Measurements from ENCODE around the gene HS6ST3.

The HS6ST3 gene

DNA sequence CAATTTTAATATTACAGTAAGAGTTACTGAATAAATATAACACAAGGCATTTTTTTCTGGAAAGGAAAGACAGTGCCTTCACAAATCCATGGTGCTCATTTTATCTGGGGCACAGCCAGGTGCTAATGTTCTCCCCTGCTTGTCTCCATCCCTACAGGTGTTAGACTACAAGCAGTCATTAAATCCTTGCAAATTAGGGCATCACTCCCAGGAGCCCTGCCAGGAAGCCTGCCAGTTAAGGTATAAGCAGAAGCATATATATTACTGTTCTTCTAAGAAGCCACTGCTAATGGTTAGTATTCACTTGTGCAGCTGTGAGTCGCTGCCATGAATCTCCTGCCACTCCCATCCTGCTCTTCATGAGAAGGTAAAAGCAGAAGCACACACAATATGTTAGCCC lies 754.7 kb downstream of the HS6ST3 start:
- H3K36me3 ChIP-seq (ENCODE audit: control insufficient read depth, insufficient read depth, low read length), result no peaks in the 10 kb centered on the region
- WGBS, 2 experiments, result 79 to 85% methylated on average over 1 of the region's 1 CpG
- H3K27ac ChIP-seq (ENCODE audit: insufficient read depth, low read depth, low read length, poor library complexity, severe bottlenecking), result no peak overlapping the region
- no peak overlapping the region for H3K4me3 ChIP-seq (ENCODE audit: insufficient read depth, low read depth, low read length)
- H3K9me3 ChIP-seq (ENCODE audit: control insufficient read depth, low read length), result no peaks in the 10 kb centered on the region
- no peaks in the 10 kb centered on the region for H3K4me1 ChIP-seq (ENCODE audit: control insufficient read depth, insufficient read depth, low read length)
- H3K27me3 ChIP-seq (ENCODE audit: control insufficient read depth, insufficient read depth, low read length, poor library complexity, severe bottlenecking), result no peaks in the 10 kb centered on the region

DNA sequence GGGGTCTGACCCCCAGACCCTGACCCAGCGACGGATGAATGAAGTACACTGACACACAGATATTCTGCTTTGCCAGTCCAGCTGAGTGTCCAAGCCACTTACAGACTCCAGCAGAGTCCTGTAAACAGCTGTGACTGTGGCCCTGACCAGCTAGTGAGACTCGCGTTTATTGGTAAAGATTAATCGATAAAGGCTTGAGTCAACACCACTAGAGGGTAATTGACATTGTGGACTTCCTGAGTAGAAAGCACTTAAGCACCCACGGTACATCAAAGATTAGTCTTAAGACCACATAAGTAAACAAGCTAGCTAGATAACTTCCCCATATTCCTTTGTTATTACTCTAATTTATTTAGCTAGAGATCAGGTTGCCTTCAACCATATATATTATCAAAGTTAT lies 758.4 kb downstream of the HS6ST3 start:
- H3K27ac ChIP-seq (ENCODE audit: insufficient read depth, low read depth, low read length, poor library complexity, severe bottlenecking), result no peak overlapping the region
- H3K4me3 ChIP-seq (ENCODE audit: insufficient read depth, low read depth, low read length), result no peak overlapping the region
- H3K4me1 ChIP-seq (ENCODE audit: control insufficient read depth, insufficient read depth, low read length), result peaks cover 9% of the 10 kb centered on the region
- H3K27me3 ChIP-seq (ENCODE audit: control insufficient read depth, insufficient read depth, low read length, poor library complexity, severe bottlenecking), result no peaks in the 10 kb centered on the region
- no peaks in the 10 kb centered on the region for H3K36me3 ChIP-seq (ENCODE audit: control insufficient read depth, insufficient read depth, low read length)
- no peaks in the 10 kb centered on the region for H3K9me3 ChIP-seq (ENCODE audit: control insufficient read depth, low read length)
- WGBS, 2 experiments, result 96 to 97% methylated on average over 6 of the region's 6 CpGs

DNA sequence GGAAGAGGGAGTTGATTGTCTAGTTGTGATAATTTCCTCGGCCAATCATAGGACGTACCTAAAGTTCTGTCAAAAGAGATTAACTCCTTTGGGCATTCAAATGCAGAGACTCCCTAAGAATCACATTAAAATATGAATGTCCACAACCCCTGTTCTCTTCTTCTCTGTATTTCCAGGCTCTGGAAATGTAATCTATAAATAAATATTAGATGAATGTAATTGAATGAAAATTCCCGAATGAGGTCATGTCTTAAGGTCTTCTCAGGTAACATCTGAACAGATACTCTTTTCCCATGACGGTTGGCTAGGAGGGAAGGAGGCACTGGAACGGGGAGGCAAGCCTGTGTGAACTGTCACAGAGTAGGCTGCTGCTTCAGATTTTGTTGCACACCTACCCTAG lies 759.2 kb downstream of the HS6ST3 start:
- Histone ChIP-seq H3K4me3 (ENCODE audit: insufficient read depth, low read depth, low read length) (no peak overlapping the region), H3K27ac (ENCODE audit: insufficient read depth, low read depth, low read length, poor library complexity, severe bottlenecking) (no peak overlapping the region), H3K4me1 (ENCODE audit: control insufficient read depth, insufficient read depth, low read length) (peaks cover 9% of the 10 kb centered on the region), H3K27me3 (ENCODE audit: control insufficient read depth, insufficient read depth, low read length, poor library complexity, severe bottlenecking) (no peaks in the 10 kb centered on the region), H3K9me3 (ENCODE audit: control insufficient read depth, low read length) (no peaks in the 10 kb centered on the region), H3K36me3 (ENCODE audit: control insufficient read depth, insufficient read depth, low read length) (no peaks in the 10 kb centered on the region)
- WGBS, 2 experiments, result 90 to 91% methylated on average over 5 of the region's 5 CpGs

DNA sequence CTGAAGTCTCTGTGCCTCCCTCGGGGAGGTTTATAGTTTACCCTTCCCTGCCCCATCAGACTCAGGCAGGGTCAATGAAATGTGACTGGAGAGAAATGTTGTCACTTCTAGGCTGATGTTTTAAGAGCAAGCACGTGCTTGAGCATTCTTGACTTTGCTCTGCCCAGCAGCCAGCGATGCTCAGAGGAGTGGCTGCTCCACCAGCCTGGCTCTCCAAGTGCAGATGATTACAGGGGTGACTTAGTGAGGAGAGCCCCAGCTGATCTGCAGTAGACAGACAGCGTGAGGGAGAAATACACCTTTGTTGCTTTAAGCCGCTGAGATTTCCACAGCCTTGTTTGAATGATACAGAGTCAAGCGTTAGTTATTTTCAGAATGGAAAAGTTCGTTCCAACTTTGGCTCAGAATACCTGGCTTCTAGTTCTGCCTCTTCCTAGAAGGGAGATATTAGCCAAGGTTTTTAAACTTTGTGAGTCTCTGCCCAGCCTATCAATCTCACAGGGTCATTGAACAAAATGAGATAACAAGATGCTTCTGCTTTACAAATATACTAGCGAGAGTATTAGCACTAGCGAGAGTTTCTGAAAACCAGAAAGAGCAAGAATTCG lies 760.7 kb downstream of the HS6ST3 start:
- 95 to 96% methylated on average over 10 of the region's 10 CpGs for WGBS, 2 experiments
- Histone ChIP-seq H3K27me3 (ENCODE audit: control insufficient read depth, insufficient read depth, low read length, poor library complexity, severe bottlenecking) (no peaks in the 10 kb centered on the region), H3K9me3 (ENCODE audit: control insufficient read depth, low read length) (no peaks in the 10 kb centered on the region), H3K4me1 (ENCODE audit: control insufficient read depth, insufficient read depth, low read length) (peaks cover 9% of the 10 kb centered on the region), H3K4me3 (ENCODE audit: insufficient read depth, low read depth, low read length) (no peak overlapping the region), H3K27ac (ENCODE audit: insufficient read depth, low read depth, low read length, poor library complexity, severe bottlenecking) (no peak overlapping the region), H3K36me3 (ENCODE audit: control insufficient read depth, insufficient read depth, low read length) (no peaks in the 10 kb centered on the region)

DNA sequence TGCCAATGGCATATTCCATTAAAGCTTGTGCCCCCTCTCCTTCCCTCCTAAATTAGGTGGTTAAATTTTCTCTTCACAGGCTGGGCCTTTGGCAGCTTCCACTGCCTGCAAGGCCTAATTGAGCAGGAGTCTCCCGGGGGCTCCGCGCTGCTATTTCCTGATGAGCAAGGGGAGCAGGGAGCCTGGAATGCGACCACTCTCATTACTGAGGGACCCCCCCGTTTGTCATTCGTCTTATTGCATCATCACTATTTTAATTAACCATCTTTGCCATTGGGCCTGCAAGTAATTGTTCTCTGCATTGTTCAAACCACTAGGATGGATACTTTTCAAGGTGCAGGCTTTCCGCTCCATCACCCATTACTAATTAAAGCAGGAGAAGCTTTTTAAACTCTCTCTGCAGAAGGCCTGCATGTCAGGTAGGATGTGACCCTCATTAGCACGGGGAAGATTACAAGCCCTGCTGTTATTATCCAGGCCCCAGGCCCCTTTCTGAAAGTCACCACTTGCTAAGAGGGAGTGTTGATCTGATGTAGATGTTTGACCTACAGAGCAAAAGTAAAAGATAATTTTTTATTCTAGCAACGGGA lies 762.0 kb downstream of the HS6ST3 start:
- Histone ChIP-seq H3K27ac (ENCODE audit: insufficient read depth, low read depth, low read length, poor library complexity, severe bottlenecking) (no peak overlapping the region), H3K36me3 (ENCODE audit: control insufficient read depth, insufficient read depth, low read length) (no peaks in the 10 kb centered on the region), H3K4me3 (ENCODE audit: insufficient read depth, low read depth, low read length) (no peak overlapping the region), H3K27me3 (ENCODE audit: control insufficient read depth, insufficient read depth, low read length, poor library complexity, severe bottlenecking) (no peaks in the 10 kb centered on the region), H3K9me3 (ENCODE audit: control insufficient read depth, low read length) (no peaks in the 10 kb centered on the region), H3K4me1 (ENCODE audit: control insufficient read depth, insufficient read depth, low read length) (peaks cover 9% of the 10 kb centered on the region)
- 72 to 76% methylated on average over 8 to 9 of the region's 9 CpGs for WGBS, 2 experiments

DNA sequence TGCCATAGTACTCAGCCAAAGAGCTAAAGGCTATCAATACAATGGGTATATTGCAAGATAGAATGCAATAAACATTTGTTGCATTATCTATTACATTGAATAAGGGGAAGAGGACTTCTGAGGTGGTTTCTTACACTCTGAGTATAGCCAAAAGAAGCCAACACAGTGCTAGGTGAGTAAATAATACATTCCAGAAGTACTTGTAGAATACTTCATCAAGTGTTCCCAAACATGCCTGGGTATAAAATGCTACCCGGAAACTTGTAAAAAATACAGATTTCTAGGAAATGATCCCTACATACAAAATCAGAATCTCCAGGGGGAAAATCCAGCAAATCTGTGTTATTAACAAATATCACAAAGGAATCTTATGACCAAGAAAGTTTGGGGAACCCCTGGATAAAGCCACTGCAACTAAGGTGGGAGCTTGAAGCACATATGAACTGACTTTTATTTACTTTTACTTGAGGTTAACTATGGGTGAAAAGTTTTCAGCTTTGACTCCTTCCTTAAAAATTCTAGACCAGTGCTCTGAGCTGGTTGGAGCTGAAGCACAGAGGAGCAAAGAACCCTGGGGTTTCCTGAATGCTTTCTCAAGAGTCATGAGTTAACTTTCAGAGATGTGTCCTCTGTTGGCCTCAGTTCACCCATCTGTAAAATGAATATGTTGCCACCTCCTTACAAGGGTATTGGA lies 768.4 kb downstream of the HS6ST3 start:
- Histone ChIP-seq H3K27me3 (ENCODE audit: control insufficient read depth, insufficient read depth, low read length, poor library complexity, severe bottlenecking) (no peaks in the 10 kb centered on the region), H3K4me3 (ENCODE audit: insufficient read depth, low read depth, low read length) (no peak overlapping the region), H3K27ac (ENCODE audit: insufficient read depth, low read depth, low read length, poor library complexity, severe bottlenecking) (no peak overlapping the region), H3K36me3 (ENCODE audit: control insufficient read depth, insufficient read depth, low read length) (no peaks in the 10 kb centered on the region), H3K4me1 (ENCODE audit: control insufficient read depth, insufficient read depth, low read length) (no peaks in the 10 kb centered on the region), H3K9me3 (ENCODE audit: control insufficient read depth, low read length) (no peaks in the 10 kb centered on the region)
- 95 to 100% methylated on average over 1 of the region's 1 CpG for WGBS, 2 experiments

DNA sequence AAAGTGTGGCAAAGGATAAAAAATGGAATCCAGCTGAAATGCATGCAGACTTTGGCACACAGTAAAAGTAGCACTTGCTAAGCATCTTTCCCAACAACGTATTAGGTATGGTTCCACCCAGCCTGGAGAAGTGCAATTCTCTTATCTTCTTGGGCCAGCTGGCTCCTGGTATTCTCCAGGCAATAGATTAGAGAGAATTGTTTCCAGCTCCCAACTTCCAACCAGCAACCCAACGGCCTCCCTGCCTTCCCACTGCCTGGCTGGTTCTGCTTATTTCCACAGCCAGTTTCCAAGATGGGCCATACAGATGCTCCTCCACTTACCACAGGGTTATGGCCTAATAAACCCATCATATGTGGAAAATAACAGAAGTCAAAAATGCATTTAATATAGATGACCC lies 771.0 kb downstream of the HS6ST3 start:
- Histone ChIP-seq H3K36me3 (ENCODE audit: control insufficient read depth, insufficient read depth, low read length) (no peaks in the 10 kb centered on the region), H3K9me3 (ENCODE audit: control insufficient read depth, low read length) (peaks cover 3% of the 10 kb centered on the region), H3K4me3 (ENCODE audit: insufficient read depth, low read depth, low read length) (no peak overlapping the region), H3K27me3 (ENCODE audit: control insufficient read depth, insufficient read depth, low read length, poor library complexity, severe bottlenecking) (no peaks in the 10 kb centered on the region), H3K27ac (ENCODE audit: insufficient read depth, low read depth, low read length, poor library complexity, severe bottlenecking) (no peak overlapping the region), H3K4me1 (ENCODE audit: control insufficient read depth, insufficient read depth, low read length) (no peaks in the 10 kb centered on the region)
- WGBS, 2 experiments, result 91 to 92% methylated on average over 2 of the region's 2 CpGs

DNA sequence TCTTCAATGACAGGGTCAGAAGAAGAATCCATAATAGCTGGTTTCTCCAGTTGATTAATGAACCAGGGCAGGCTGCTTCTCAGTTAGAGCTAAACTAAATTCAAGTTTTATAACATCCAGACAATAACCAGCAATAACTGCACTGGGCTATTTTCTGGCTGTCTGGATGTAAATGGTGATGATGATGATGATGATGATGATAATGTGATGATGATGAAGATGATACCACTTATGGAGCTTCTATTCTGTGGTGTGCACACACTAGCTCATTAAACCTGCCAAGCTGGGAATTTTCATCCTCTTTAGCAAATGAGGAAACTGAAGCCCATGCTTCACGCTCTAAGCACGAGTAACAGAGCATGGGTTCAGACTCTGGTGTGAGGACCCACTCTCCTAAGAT lies 772.2 kb downstream of the HS6ST3 start:
- Histone ChIP-seq H3K4me1 (ENCODE audit: control insufficient read depth, insufficient read depth, low read length) (no peaks in the 10 kb centered on the region), H3K9me3 (ENCODE audit: control insufficient read depth, low read length) (peaks cover 3% of the 10 kb centered on the region), H3K36me3 (ENCODE audit: control insufficient read depth, insufficient read depth, low read length) (no peaks in the 10 kb centered on the region), H3K4me3 (ENCODE audit: insufficient read depth, low read depth, low read length) (no peak overlapping the region), H3K27me3 (ENCODE audit: control insufficient read depth, insufficient read depth, low read length, poor library complexity, severe bottlenecking) (no peaks in the 10 kb centered on the region), H3K27ac (ENCODE audit: insufficient read depth, low read depth, low read length, poor library complexity, severe bottlenecking) (no peak overlapping the region)
- 94 to 96% methylated on average over 2 of the region's 2 CpGs for WGBS, 2 experiments

DNA sequence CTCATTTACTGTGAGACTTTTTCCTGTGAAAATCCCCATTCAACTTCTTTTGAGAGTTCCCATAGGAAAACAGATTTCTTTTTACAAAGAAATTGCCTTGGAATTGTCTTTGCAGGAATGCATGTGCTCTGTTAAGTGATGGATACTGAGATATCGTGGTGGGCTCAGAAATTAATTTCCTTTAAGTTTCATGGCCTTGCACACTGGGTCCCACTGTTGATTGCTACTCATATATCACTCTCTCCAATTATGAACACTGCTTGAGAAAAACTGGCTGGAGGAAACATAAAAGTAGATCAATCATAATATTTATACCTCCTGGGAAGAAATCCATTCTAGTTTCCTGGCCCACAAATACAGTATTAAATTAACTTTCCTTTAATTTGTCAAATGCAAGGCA lies 773.1 kb downstream of the HS6ST3 start:
- no peaks in the 10 kb centered on the region for H3K4me1 ChIP-seq (ENCODE audit: control insufficient read depth, insufficient read depth, low read length)
- no peaks in the 10 kb centered on the region for H3K27me3 ChIP-seq (ENCODE audit: control insufficient read depth, insufficient read depth, low read length, poor library complexity, severe bottlenecking)
- no peak overlapping the region for H3K4me3 ChIP-seq (ENCODE audit: insufficient read depth, low read depth, low read length)
- no peak overlapping the region for H3K27ac ChIP-seq (ENCODE audit: insufficient read depth, low read depth, low read length, poor library complexity, severe bottlenecking)
- H3K36me3 ChIP-seq (ENCODE audit: control insufficient read depth, insufficient read depth, low read length), result no peaks in the 10 kb centered on the region
- peaks cover 3% of the 10 kb centered on the region for H3K9me3 ChIP-seq (ENCODE audit: control insufficient read depth, low read length)
- 83 to 100% methylated on average over 1 of the region's 1 CpG for WGBS, 2 experiments

DNA sequence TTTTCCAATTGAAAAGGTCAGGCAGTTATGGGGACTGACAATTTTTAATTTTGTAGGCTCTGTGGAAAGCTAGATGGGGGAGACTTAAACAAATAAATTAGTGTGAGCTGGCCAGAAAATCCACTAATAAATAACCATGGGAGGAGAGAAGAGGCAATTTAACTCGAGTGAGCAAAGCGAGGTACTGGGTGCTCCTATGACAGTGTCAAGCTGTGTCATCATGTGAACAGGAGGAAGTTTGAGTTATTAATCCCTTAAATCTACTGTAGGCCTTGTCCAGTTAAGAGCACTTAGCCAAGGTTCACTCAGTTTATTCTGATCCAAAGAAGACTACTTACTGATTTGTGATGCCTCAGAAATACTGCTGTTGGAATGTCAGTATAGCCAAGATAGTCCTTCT lies 781.6 kb downstream of the HS6ST3 start:
- H3K27me3 ChIP-seq (ENCODE audit: control insufficient read depth, insufficient read depth, low read length, poor library complexity, severe bottlenecking), result no peaks in the 10 kb centered on the region
- 91 to 93% methylated on average over 2 of the region's 2 CpGs for WGBS, 2 experiments
- H3K36me3 ChIP-seq (ENCODE audit: control insufficient read depth, insufficient read depth, low read length), result no peaks in the 10 kb centered on the region
- no peak overlapping the region for H3K4me3 ChIP-seq (ENCODE audit: insufficient read depth, low read depth, low read length)
- H3K4me1 ChIP-seq (ENCODE audit: control insufficient read depth, insufficient read depth, low read length), result no peaks in the 10 kb centered on the region
- no peak overlapping the region for H3K27ac ChIP-seq (ENCODE audit: insufficient read depth, low read depth, low read length, poor library complexity, severe bottlenecking)
- no peaks in the 10 kb centered on the region for H3K9me3 ChIP-seq (ENCODE audit: control insufficient read depth, low read length)

Data from ectodermal cell (in vitro differentiated cells).